NCI-H2107 treated with DMSO at 0.1 percent for 48 hours (cell line): ENCODE measurements around the gene KAT7.
"Not testable (repeated sequence)": the region's sequence is repeated elsewhere in the genome, so short reads cannot be mapped to it uniquely, and the experiment has no call there.

Experiments used
- DNase-seq: peaks from one replicate; lab custom pipeline; 2025; ENCODE audit not compliant: unreplicated experiment; lab: John Stamatoyannopoulos, UW

Gene KAT7

DNA sequence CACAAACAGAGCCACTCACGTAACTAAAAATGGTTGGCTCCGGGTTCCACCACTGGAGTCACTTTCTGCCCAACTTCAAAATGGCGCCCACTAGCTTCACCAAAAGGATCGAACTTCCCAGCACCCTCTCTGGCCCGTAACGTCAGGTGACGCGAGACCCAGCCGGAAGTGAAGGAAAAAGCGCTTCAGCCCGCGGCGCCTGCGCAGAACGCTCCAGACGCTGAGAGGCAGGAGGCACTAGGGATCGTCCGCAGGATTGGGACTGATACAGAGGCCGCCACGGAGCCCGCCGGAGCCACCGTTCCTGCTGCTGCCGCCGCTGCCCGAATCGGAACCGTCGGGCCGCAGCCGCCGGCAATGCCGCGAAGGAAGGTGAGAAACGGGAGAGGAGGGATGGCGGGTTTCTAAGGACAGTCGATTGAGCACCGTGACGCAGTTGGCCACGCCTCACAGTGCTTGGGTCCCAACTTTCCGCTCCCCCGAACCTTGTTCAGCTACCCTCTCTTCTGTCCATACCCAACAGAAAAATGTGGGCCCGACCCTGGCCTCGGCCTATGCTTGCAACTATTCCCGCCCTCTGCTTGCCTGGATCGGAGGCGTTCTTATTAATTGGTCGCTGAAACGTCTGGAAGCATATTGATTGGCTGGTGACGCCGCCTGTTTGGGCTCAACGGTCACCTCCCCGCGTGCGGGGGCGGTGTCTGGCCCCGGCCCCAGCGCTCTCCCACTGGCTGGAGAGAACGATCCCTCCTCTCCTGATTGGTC is at the start of gene KAT7:
Gene KAT7 (plus strand): TSS at position 204 of the 765 bp plus-strand sequence. CDS start 154 bp downstream, at position 358.
- peak; percentile 98 for DNase-seq

DNA sequence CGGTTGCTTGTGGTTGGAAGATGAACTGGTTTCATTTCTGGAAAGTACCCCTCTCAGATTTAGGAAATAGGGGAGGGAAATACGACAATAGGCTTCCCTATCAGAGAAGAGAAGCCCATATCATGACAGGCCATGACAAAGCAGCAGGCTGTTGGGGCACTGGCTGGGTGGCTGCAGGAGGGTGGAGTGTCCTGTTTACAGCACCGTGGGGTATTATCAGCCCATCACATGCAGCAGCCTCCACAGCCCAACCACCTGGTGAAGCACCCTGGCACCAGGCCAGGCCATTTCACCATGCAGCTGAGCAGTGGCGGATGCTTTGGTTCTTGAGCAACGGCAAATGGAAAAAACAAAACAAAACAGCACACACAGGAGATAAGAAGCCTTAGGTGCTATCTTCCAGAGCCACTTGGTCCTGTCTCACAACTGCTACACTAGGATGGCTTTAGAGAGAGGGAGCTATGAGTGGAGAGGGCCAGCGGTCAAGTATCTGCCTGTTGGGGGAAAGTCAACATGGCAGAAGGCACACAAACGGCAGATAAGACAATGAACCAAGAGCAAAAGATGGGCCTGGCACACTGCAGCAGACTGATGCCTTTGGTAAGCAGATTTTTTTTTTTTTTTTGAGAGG is 48.7 kb upstream of the KAT7 start:
- peak; percentile 79 for DNase-seq

DNA sequence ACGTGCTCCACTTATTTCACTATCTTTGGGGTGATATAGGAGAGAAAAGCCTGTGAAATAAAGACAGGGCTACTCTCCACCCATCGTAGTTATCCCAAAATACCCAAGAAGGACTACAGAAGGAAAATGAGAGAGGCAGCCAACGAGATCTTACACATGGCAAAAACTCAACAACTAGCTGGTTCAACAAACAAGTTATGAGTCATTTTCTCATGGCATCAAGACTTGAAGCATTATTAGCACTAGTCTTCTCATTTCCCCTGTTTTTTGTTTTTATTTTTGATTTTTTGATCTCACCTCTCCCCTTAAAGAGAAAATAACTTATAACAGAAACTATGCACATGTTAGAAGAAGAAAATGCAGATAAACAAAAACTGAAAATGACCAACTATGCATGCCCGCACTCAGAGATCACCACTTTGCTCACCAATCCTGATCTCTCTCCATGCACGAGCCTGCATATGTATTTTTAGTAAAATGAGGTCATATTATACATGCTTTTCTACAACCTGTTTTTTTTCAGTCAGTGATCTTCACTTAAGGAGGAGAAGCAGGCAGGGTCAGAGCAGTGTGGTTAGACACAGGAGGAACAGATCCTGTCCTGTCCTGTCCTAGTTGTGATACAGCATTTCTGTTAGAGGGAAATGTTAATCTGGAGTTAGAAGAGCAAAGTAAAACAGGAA is 47.3 kb upstream of the KAT7 start:
- no peak for DNase-seq

DNA sequence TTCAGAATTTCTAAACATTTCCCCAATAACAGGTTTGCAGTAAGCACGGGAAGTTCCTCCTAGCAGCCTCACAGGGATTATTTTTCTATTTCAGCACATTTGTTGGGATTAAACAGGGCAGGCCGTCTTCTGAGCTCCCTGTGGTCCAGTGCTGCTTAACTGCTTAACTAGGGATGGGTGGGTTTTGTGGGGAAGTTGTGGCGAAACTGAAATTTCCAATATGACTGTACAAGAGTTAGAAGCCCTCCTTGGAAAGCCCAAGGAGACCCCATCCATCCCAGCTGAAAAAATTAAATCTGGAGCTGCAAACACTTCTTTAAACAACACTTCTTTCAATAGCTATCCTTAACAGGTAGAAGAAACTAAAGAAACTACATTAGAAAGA is 46.8 kb upstream of the KAT7 start:
- no peak for DNase-seq

DNA sequence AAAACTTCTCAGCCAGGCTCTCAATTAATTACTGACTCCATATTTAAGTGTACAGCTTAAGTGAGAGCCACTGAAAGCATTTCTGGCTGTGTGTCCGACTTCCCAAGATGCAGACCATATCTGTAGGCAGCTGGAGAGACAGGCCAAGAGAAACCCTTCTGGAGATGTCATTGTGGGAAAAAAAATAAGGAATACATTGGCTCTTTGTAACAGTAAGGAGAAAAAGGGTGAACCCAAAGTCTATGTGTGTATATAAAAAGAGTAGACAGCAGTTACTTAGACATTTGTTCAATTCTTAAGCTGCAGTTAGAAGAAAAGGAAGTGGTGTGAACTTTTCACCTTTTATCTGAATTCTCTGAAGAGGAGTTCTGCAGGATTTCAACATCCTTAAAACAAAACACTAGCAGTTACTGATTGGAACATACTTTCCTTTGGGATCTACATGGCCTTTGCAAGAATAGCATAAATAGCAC is 46.3 kb upstream of the KAT7 start:
- no peak for DNase-seq

DNA sequence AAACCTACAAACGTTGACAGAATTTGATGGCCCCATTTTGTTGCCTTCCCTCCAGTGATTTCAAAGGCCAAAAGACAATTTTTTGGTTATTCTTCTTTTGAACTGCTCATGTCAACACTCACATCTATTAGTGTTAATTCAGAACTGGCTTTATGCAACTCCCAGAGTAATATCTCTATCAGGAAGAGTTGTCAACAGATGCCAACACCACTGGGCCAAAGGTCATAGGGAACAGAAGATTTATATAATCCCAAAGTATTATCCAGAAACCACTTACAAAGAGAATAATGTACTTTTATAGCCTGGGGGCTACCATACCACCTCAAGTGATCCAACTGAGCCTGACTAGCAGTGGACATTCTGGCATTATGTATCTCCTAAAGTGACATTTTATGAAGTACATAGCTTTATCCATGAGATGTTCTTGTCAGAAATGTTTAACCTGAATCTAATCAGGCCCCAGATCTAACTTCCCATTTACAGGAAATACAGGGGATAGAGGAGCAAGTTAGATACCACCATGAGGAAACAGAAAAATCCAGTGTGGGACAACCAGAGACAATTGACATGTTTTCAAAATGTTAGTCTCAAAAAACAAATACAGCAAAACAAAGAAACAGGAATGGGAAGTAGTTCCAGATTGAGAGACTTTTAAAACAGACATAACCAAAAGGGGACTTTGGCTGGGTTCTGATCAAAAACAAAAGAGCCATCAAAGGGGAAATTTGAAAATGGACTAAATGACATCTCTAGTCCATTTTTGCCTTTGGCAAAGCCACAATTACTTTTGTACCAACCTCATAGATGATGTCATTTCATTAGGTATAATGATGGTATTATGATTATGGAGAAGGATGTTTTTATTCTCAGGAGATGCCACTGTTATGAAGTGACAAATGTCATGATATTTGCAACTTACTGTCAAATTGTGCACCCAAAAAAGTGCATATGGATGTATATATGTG is 43.0 kb upstream of the KAT7 start:
- DNase-seq, result no peak

DNA sequence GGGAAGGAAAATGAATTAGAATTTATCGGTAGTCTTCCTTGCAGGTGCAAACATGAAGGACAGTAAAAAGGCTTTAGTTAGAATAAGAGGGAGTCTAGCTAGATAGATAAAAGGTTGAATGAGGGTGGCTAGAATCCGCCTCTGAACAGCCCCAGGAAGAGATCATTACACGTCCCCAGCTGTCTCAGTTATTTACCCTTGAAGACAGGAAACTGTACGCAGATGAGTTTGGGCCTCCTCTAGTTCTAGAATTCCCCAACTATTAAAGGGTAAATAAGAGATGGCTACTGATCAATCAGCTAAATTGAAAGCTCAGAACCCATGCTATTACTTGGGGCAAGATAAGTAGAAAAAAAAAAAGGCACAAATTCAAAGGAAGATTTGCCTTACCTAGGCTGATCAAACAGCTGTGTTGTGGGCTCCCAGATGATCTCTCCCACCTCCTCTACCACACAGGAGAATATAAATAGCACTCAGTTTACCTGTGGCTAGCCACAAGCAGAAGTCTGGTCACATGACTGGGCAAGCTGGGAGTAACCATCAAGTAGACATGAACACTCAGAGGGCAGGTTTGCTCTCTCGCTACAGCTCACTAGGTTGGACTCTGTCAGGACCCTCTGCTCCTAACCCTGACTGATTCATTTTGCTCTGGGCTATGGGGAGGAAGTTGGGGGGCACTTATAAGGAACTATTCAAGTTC is 41.5 kb upstream of the KAT7 start:
- peak; percentile 19 for DNase-seq

DNA sequence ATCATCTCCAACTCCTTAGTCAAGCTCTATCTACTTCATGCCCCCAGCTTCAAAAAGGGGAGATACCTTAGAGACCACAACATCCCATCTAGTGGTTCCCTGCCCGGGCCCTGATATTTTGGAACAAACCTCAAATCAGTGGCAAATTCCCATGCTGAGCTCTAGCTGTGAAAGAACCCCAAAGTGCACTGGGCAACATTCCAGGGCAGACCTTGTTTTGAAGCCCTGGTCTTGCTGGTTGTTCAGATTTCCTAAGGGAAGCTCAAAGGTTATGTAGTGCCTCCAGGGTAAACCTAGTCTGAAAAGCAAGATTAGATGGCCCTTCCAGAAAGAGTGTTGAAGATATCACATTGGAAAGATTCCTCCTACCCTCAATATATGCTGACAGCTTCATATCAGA is 40.8 kb upstream of the KAT7 start:
- DNase-seq, result no peak

DNA sequence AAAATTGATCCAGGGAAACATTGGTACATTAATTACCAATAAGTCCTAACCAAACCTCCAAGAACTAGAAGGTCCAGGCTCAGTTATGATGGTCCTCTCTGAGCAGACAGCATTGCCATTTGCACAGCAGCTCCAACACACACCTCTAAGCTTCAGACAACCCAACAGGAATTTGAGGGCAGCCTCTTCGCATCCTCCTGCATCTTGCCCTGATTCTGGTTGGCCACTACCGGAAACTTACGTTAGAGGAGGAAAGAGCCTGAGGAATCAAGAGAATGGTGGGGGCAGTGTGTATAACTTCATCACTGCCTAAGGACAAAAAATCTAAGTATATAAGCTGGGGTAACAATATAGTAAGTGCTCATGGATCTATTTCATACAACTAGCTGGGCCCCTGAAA is 40.3 kb upstream of the KAT7 start:
- no peak for DNase-seq

DNA sequence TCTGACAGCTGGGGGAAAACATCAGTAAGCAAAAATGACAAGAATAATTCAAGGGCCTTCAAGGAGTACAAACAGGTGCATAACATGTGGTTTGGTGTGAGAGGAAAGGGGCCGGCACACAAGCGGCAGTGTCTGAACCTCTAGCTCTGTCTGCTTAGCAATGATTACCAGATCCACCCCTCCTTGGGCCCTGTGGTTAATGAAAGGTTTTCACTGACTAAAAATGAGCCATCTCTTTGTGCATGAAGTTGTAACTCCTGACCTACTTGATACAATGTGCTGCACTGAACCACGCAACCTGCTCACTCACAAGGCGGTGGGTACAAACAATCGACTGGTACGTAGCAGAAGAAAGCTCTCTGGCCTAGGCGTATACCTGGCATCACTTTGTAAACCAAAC is 39.7 kb upstream of the KAT7 start:
- DNase-seq, result peak; percentile 53

DNA sequence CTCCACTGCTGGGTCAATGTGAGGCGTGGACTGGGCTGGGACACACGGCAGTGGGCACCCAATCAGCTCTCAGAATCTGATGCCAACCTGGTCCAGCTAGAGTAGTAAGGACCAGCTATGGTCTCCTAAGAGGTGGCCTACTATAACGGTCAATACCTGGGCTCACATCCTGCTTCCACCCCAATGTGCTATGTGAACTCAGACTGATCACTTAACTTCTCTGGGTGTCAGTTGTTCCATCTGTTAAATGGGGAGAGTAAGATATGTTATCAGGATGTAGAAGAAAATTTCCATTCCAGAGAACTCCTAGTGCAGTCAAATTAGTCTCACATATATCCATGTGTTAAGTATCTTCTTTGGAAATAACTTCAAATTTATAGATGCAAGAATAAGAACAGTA is 38.8 kb upstream of the KAT7 start:
- DNase-seq, result no peak

DNA sequence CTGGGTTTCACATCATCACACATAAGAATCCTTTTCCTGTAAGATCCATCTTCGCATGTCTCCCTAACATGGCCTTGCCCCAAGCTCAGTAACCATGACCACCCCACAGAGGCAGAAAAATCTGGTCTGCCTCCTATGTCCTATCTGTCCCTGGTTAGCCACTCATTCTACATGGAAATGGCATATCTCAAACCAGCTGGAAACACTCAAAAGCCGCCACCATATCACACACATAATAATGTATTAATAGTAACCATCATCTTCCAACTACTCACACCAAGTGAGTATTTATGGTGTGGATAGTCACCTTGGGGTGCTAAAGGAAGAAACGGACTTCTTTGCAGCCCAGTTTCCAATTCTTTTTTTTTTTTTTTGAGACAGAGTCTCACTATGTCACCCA is 36.0 kb upstream of the KAT7 start:
- no peak for DNase-seq

DNA sequence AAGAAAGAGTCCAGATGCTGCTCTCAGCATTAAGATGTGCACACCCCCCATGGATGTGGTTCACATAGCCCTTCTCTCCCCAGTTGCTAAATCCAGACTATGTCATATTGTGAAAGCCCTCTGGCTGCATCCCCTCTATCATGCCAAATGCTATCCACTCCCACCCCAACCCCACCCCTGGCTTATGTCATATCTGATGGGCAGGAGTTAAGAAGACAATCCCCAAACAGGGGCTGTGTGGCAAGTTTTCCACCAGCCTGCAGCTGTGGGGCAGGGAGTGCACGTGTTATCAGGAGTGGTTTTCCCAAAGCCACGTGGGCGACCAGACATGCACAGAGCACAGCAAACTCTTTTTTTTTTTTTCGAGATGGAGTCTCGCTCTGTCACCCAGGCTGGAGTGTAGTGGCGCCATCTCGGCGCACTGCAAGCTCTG is 34.5 kb upstream of the KAT7 start:
- no peak for DNase-seq

DNA sequence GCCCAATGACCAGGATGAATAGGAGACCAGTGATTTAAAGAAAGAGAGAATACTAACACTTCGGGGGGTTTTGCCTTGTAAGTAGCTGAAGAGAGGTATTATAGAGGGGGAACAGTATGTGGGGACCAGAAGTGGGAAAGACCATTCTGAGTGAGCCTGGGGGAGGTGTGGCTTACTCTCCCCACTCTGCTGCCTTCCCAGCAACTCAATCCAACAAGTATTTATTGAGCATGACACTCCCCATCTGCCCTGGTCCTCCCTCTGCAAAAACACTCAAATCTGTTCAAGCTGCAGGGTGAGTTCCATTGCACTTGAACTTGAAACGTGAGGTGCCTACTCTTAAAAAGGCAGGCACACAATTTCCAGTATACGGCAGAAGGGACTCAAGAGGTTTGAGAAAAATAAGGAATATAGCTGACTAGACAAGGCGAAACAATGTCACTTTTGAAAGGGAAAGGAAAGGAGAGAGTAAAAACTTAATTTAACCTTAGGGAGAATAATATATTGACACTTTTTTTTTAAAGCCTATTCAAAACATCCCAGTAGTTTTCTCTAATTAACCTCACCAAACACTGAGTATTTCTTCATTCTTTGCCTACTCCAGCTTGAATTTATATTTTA is 32.7 kb upstream of the KAT7 start:
- no peak for DNase-seq

DNA sequence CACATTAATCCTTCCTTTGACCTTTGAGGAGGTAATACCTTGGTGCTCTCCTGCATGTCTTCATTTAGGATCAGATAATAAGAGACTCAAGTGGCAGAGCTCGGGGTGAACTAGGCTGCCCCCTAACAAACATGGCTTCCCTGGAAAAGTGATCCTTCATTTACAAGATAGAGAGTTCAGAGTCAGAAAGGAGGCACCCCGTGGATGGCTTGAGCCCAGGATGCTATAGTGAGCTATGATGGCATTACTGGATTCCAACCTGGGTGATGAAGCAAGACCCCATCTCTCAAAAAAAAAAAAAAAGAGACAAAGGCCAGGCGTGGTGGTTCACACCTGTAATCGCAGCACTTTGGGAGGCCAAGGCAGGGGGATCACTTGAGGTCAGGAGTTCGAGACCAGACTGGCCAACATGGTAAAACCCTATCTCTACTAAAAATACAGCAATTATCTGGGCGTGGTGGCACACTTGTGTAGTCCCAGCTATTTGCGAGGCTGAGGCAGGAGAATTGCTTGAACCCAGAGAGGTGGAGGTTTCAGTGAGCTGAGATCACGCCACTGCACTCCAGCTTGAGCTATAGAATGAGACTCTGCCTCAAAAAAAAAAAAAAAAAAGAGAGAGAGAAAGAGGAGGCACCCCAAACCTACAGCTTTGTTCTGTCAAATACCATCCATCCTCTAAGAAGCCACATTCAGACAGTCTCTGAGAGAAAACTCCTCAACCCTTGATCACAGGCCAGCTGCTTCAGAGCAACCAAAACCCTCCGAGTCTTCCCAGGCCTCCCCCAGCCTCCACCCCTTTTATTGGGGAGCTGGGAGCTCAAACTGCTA is 31.9 kb upstream of the KAT7 start:
- no peak for DNase-seq

DNA sequence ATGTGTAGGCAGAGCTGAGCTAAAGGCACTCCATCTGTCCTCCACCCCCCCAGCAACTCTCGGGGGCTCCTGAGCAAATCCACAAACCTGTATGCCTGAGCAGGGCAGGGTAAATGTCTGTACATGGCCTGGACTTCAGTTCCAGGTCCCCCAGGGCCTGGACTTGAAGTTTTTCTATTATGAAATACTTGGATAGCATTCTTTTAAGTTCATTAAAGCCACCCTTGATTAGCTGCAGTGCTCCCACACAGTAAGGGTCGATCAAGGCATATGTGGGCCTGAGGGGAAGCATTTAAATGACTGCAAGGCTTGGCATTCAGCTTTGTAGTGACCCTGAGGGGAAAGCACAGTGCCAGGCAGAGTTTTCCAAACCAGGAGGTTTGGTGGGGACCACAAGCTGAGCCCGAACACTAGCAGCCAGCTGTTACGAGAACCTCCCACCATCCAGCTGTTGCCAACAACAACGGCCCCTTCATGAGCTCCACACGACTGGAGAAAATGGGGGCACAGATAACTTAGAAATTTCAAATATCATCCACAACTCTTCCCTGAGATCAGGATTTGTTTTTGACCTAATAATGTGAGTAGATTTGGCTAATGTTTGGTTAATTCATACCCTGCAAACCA is 31.2 kb upstream of the KAT7 start:
- DNase-seq, result no peak

DNA sequence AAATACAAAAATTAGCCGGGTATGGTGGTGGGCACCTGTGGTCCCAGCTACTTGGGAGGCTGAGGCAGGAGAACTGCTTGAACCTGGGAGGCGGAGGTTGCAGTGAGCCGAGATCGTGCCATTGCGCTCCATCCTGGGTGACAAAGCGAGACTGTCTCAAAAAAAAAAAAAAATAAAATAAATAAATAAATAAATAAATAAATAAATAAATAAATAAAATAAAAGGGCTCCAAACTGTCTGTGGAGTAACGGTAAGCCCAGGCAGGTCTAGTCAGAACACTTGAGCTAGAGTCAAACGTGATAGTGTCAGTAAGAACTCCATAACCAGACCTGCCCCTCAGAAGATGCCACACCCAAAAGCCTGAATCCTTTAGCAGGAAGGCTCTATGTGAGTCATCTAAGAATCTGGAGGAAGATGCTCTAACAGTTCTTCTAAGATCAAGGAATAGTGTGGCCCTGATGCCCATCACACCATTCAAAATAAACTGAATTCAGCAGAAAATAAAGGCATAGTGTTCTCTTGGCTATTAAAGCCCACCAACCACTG is 29.9 kb upstream of the KAT7 start:
- DNase-seq, result not testable (repeated sequence)

DNA sequence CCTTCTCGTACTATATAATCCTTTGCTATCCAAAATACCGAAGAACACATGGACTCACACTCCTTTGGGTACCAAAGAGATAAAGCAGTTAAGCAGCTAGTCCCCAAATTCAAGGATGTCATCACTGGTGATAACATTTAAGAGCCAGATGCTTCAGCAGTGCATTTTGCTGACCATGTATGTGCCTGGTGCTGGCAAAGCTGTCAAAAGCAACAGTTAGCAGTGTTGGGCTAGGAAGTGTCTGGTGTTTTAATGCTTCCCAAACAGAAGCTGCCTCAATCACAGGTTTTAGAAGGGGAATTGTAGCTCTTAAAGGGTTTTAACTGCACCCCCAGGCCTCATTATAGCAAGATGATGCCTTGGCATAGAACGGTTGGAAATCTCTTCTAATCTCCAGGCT is 29.3 kb upstream of the KAT7 start:
- no peak for DNase-seq
